ENCODE data around the gene FAM114A2.

- no peak for TF ChIP-seq EP300 (IDR thresholded peaks at IDR 0.05)
- TF ChIP-seq CTCF (IDR thresholded peaks at IDR 0.05): no peak
These were observed 81.5 kb downstream of the FAM114A2 start for GRCh38 chr5:153957205-153957604.

All from upper lobe of left lung (tissue), 4 donors.